IMR-90 (cell line): Measurements from ENCODE around the gene CAND2. TPM values are rescaled to one million over a fixed set of nuclear protein-coding genes. Genes with fewer than 3 reads are reported as not detected.

ENCODE experiments used
- ATAC-seq: fragments of 200-7000 bp; cut with Tn5 transposase; 2 replicates; pipeline ENCODE4 v1.9.1; 2020; ENCODE audit warnings: low read depth, mild to moderate bottlenecking, moderate library complexity
- BruUV-seq: library from RNA; stranded (reverse); fragments of 400-500 nt; replicated peaks from 2 replicates; lab custom pipeline; 2021; lab: Mats Ljungman, UMichigan
- CTCF ChIA-PET: fragments of 300-600 bp; formaldehyde crosslinking; extraction: SDS; loops from one replicate; lab custom pipeline; 2021; ENCODE audit warnings: antibody characterized with exemption; lab: Yijun Ruan, JAX
- POLR2A ChIA-PET: fragments of 300-600 bp; sonication (Branson Sonifier 250); formaldehyde crosslinking; loops from one replicate; lab custom pipeline; 2022; ENCODE audit warnings: antibody characterized with exemption; ENCODE audit not compliant: unreplicated experiment; lab: Charles Lee
- DNase-seq: peaks from one replicate; pipeline ENCODE4 v3.0.0; 2013
- H2AFZ ChIP-seq: replicated peaks from 2 replicates; pipeline ENCODE3; 2013; ENCODE audit warnings: low read length, mild to moderate bottlenecking; ENCODE audit not compliant: poor library complexity
- H2AK5ac ChIP-seq: 2 replicates; pipeline ENCODE4 v1.6.1; 2013; ENCODE audit warnings: low read depth, low read length, inconsistent platforms
- H2AK9ac ChIP-seq: replicated peaks from 2 replicates; pipeline ENCODE3; 2013; ENCODE audit warnings: mild to moderate bottlenecking, low read depth, low read length, moderate library complexity; ENCODE audit not compliant: poor library complexity
- H2BK120ac ChIP-seq: 2 replicates; pipeline ENCODE4 v1.6.1; 2013; ENCODE audit warnings: low read depth, low read length, inconsistent platforms
- H2BK15ac ChIP-seq: 3 replicates; pipeline ENCODE4 v1.6.1; 2013; ENCODE audit warnings: low read depth, low read length, inconsistent platforms
- H2BK20ac ChIP-seq: 2 replicates; pipeline ENCODE4 v1.6.1; 2013; ENCODE audit warnings: low read depth, mild to moderate bottlenecking, inconsistent platforms, low read length, moderate library complexity
- H2BK5ac ChIP-seq: 2 replicates; pipeline ENCODE4 v1.6.1; 2013; ENCODE audit warnings: mild to moderate bottlenecking, low read depth, low read length, inconsistent platforms; ENCODE audit not compliant: poor library complexity, severe bottlenecking
- H3K14ac ChIP-seq: replicated peaks from 2 replicates; pipeline ENCODE4 v1.6.1; 2013; ENCODE audit warnings: low read depth, low read length, inconsistent platforms
- H3K18ac ChIP-seq: 2 replicates; pipeline ENCODE4 v1.6.1; 2013; ENCODE audit warnings: low read depth, low read length, control low read depth
- H3K23ac ChIP-seq: 2 replicates; pipeline ENCODE4 v1.6.1; 2013; ENCODE audit warnings: low read depth, low read length, inconsistent platforms
- H3K27ac ChIP-seq: 2 replicates; pipeline ENCODE4 v1.5.1; 2013; ENCODE audit warnings: mild to moderate bottlenecking, control low read depth, low read length; ENCODE audit not compliant: insufficient read depth
- H3K27me3 ChIP-seq: 2 replicates; pipeline ENCODE4 v1.6.1; 2013; ENCODE audit warnings: low read length; ENCODE audit not compliant: control insufficient read depth, insufficient read depth
- H3K36me3 ChIP-seq: 2 replicates; pipeline ENCODE4 v1.6.1; 2013; ENCODE audit warnings: low read length, mixed read lengths; ENCODE audit not compliant: control insufficient read depth, insufficient read depth
- H3K4ac ChIP-seq: 2 replicates; pipeline ENCODE4 v1.6.1; 2013; ENCODE audit warnings: low read depth, low read length, inconsistent platforms
- H3K4me1 ChIP-seq: 2 replicates; pipeline ENCODE4 v1.6.1; 2013; ENCODE audit warnings: low read length, mixed read lengths; ENCODE audit not compliant: control insufficient read depth, insufficient read depth
- H3K4me2 ChIP-seq: 2 replicates; pipeline ENCODE4 v1.6.1; 2013; ENCODE audit warnings: low read depth, mild to moderate bottlenecking, control low read depth, low read length, moderate library complexity
- H3K4me3 ChIP-seq: 2 replicates; pipeline ENCODE4 v1.5.1; 2013; ENCODE audit warnings: low read depth, mild to moderate bottlenecking, control low read depth, low read length, moderate library complexity; ENCODE audit not compliant: insufficient read depth
- H3K56ac ChIP-seq: 2 replicates; pipeline ENCODE4 v1.6.1; 2013; ENCODE audit warnings: low read length, inconsistent platforms; ENCODE audit not compliant: insufficient read depth; ENCODE audit errors: extremely low read depth
- H3K79me1 ChIP-seq, 2 experiments: 2 replicates each; pipeline ENCODE4 v1.6.1; 2013; ENCODE audit warnings: low read length in 2 of 2, inconsistent platforms in 1 of 2, low read depth in 1 of 2
- H3K9ac ChIP-seq: 2 replicates; pipeline ENCODE4 v1.6.1; 2013; ENCODE audit warnings: low read depth, low read length, control low read depth
- H3K9me1 ChIP-seq: 2 replicates; pipeline ENCODE4 v1.6.1; 2013; ENCODE audit warnings: low read length, inconsistent platforms; ENCODE audit not compliant: insufficient read depth
- H3K9me3 ChIP-seq: 2 replicates; pipeline ENCODE4 v1.6.1; 2013; ENCODE audit warnings: low read length; ENCODE audit not compliant: control insufficient read depth, insufficient read depth
- H4K20me1 ChIP-seq: 2 replicates; pipeline ENCODE4 v1.6.1; 2013; ENCODE audit warnings: low read length, inconsistent platforms; ENCODE audit not compliant: insufficient read depth
- H4K5ac ChIP-seq: 2 replicates; pipeline ENCODE4 v1.6.1; 2013; ENCODE audit warnings: mild to moderate bottlenecking, low read depth, low read length, control low read depth
- H4K8ac ChIP-seq, 2 experiments: 2 replicates each; pipeline ENCODE4 v1.6.1; 2013; ENCODE audit warnings: low read depth in 2 of 2, low read length in 2 of 2, control low read depth in 1 of 2, inconsistent platforms in 1 of 2
- H4K91ac ChIP-seq: 2 replicates; pipeline ENCODE4 v1.6.1; 2013; ENCODE audit warnings: low read depth, low read length, inconsistent platforms; ENCODE audit not compliant: insufficient read depth
- BHLHE40 ChIP-seq: fragments of 150-350 bp; IDR thresholded peaks from 2 replicates; pipeline ENCODE4 v1.6.1; 2016; ENCODE audit warnings: mild to moderate bottlenecking, low read depth, low read length
- CEBPB ChIP-seq: IDR thresholded peaks from 2 replicates; pipeline ENCODE4 v1.6.1; 2012; ENCODE audit warnings: low read depth, low read length, improper control_type of control experiment
- CHD1 ChIP-seq: IDR thresholded peaks from 2 replicates; pipeline ENCODE4 v1.6.1; 2012; ENCODE audit warnings: low read depth, low read length, improper control_type of control experiment
- CTCF ChIP-seq: conservative IDR thresholded peaks from 2 replicates; pipeline ENCODE4 v1.5.1; 2012; ENCODE audit warnings: mild to moderate bottlenecking, low read depth, low read length, improper control_type of control experiment
- ELK1 ChIP-seq: fragments of 150-350 bp; IDR thresholded peaks from 2 replicates; pipeline ENCODE4 v1.6.1; 2016; ENCODE audit warnings: low read depth, mild to moderate bottlenecking, low read length, moderate library complexity, borderline replicate concordance
- FOS ChIP-seq: fragments of 150-350 bp; IDR thresholded peaks from 2 replicates; pipeline ENCODE4 v1.6.1; 2016; ENCODE audit warnings: low read depth, low read length
- MAFK ChIP-seq: IDR thresholded peaks from 2 replicates; pipeline ENCODE4 v1.6.1; 2012; ENCODE audit warnings: low read depth, low read length, improper control_type of control experiment
- MAZ ChIP-seq: IDR thresholded peaks from 2 replicates; pipeline ENCODE4 v1.6.1; 2012; ENCODE audit warnings: low read depth, mild to moderate bottlenecking, low read length, improper control_type of control experiment, moderate library complexity, borderline replicate concordance
- MXI1 ChIP-seq: IDR thresholded peaks from 2 replicates; pipeline ENCODE4 v1.6.1; 2012; ENCODE audit warnings: low read depth, mild to moderate bottlenecking, low read length, moderate library complexity, borderline replicate concordance
- NFE2L2 ChIP-seq: fragments of 150-350 bp; IDR thresholded peaks from 2 replicates; pipeline ENCODE4 v1.6.1; 2016; ENCODE audit warnings: low read depth, mild to moderate bottlenecking, low read length
- POLR2A ChIP-seq: IDR thresholded peaks from 2 replicates; pipeline ENCODE4 v1.6.1; 2012; ENCODE audit warnings: mild to moderate bottlenecking, low read depth, low read length
- RAD21 ChIP-seq: IDR thresholded peaks from 2 replicates; pipeline ENCODE4 v1.6.1; 2012; ENCODE audit warnings: low read length, improper control_type of control experiment
- RCOR1 ChIP-seq: IDR thresholded peaks from 2 replicates; pipeline ENCODE4 v1.6.1; 2012; ENCODE audit warnings: mild to moderate bottlenecking, low read length, improper control_type of control experiment; ENCODE audit not compliant: insufficient replicate concordance
- RFX5 ChIP-seq: IDR thresholded peaks from 2 replicates; pipeline ENCODE4 v1.8.0; 2012; ENCODE audit warnings: low read depth, mild to moderate bottlenecking, low read length, moderate library complexity
- SMC3 ChIP-seq: fragments of 150-350 bp; IDR thresholded peaks from 2 replicates; pipeline ENCODE4 v1.6.1; 2016; ENCODE audit warnings: low read depth, mild to moderate bottlenecking, antibody characterized with exemption, low read length, moderate library complexity
- USF2 ChIP-seq: fragments of 150-350 bp; IDR thresholded peaks from 2 replicates; pipeline ENCODE4 v1.6.1; 2017; ENCODE audit warnings: mild to moderate bottlenecking, antibody characterized with exemption, low read length, low read depth
- WGBS, 2 experiments: methylation state at CpG; one replicate each; pipeline versions ENCODE4 v1.1.5 to v1.1.7; 2013; ENCODE audit warnings: missing lambda C conversion rate in 2 of 2; ENCODE audit not compliant: insufficient read length in 1 of 2; ENCODE audit errors: extremely low coverage in 2 of 2; 5-methylcytosine and 5-hydroxymethylcytosine counted together
- dilution Hi-C: fragments of 300-500 bp; cut with HindIII; formaldehyde crosslinking; loops from one replicate; pipeline ENCODE4 v1.14.3; 2018; ENCODE audit warnings: low sequenced_read_pairs; ENCODE audit not compliant: unreplicated experiment
- in situ Hi-C: fragments of 300-500 bp; cut with MboI; formaldehyde crosslinking; loops from 3 replicates; pipeline ENCODE4 v1.14.3; 2019; ENCODE audit warnings: low sequenced_read_pairs, inconsistent platforms, mixed read lengths
- intact Hi-C: fragments of 100-400 bp; cut with micrococcal nuclease; formaldehyde crosslinking; loops from 2 replicates; pipeline ENCODE4 v1.10.0; 2022
- polyA plus RNA-seq, 3 experiments: library from polyadenylated mRNA; depleted of rRNA; stranded (reverse); fragments of >200 nt; gene quantifications; 2 replicates each; pipeline ENCODE4 v1.2.3, GENCODE V29; 2012; ENCODE audit warnings: low replicate concordance in 1 of 3
- total RNA-seq: library from RNA; depleted of rRNA; stranded (reverse); fragments of >200 nt; gene quantifications from 2 replicates; pipeline ENCODE4 v1.2.3, GENCODE V29; 2012

Gene CAND2
- total and polyA plus RNA-seq, 2 of the 4 experiments (the other 2 are of a cell fraction) = 2.9 to 4.9 TPM

GRCh38 chr3:12773030-12773709 lies 23.3 kb upstream of the CAND2 start:
- Histone ChIP-seq H2BK120ac (no peak overlapping the region), H3K4ac (no peak overlapping the region), H3K23ac (no peak overlapping the region), H3K27ac (no peak overlapping the region), H3K14ac (no peak overlapping the region), H4K91ac (no peak overlapping the region), H2BK15ac (no peak overlapping the region), H4K5ac (peak overlapping the region; percentile 53; the same call in 1 of the 2 replicates), H4K8ac (no peak overlapping the region; a peak in 1 of 4 replicates), H2AFZ (no peak overlapping the region), H2AK5ac (no peak overlapping the region), H3K9me1 (no peaks in the 10 kb centered on the region), H2BK5ac (no peak overlapping the region), H3K27me3 (peaks cover 10% of the 10 kb centered on the region), H3K4me1 (no peaks in the 10 kb centered on the region), H4K20me1 (no peaks in the 10 kb centered on the region), H3K9ac (no peak overlapping the region), H3K79me1 (no peaks in the 10 kb centered on the region), H3K56ac (no peak overlapping the region), H2BK20ac (no peak overlapping the region), H3K18ac (peak overlapping the region; percentile 25; the same call in 1 of the 2 replicates), H2AK9ac (no peak overlapping the region), H3K9me3 (peaks cover 2% of the 10 kb centered on the region; the same call in 1 of the 2 replicates), H3K4me3 (no peak overlapping the region), H3K4me2 (no peak overlapping the region), H3K36me3 (no peaks in the 10 kb centered on the region)
- DNase-seq (no peak), ATAC-seq (0 out of 2 replicates have a peak, but pooled peaks have one; percentile 11)
- POLR2A ChIA-PET = no interaction called here
- in situ Hi-C loops = no loop called here
- BruUV-seq = no TSS peak
- TF ChIP-seq ELK1 (no peak), NFE2L2 (no peak), SMC3 (no peak), MXI1 (no peak), RCOR1 (no peak), FOS (no peak), CTCF (no peak), MAZ (no peak), MAFK (no peak), RFX5 (no peak), USF2 (no peak), CHD1 (no peak), POLR2A (no peak), BHLHE40 (no peak), CEBPB (no peak), RAD21 (no peak)
- dilution Hi-C loops = no loop called here
- CTCF ChIA-PET = no interaction called here
- no CpG with 5 or more reads among the region's 2 CpGs for WGBS, 2 experiments
- intact Hi-C loops = no loop called here
